ENCODE measurements around the gene TIMM44. TPM values are rescaled to one million over a fixed set of nuclear protein-coding genes. Genes with fewer than 3 reads are reported as not detected.

Gene TIMM44
- total and polyA plus RNA-seq, 7 donors, result 33.0 to 80.1 (median 72.4) TPM

- intact Hi-C loops (cut with DNase I), result no loop called here
- peaks cover 0 to 20% (median 19%) of the 10 kb centered on the region in 4 donors for H3K4me1 ChIP-seq
- no peak overlapping the region for H3K27ac ChIP-seq
- H3K9me3 ChIP-seq, result no peaks in the 10 kb centered on the region
- H3K4me3 ChIP-seq, result no peak overlapping the region
- no peaks in the 10 kb centered on the region for H3K27me3 ChIP-seq
- WGBS, 2 donors, result 93 to 97% methylated on average over 7 of the region's 7 CpGs
- DNase-seq, result no peak
- TF ChIP-seq CTCF (IDR thresholded peaks at IDR 0.05), result no peak
- TF ChIP-seq POLR2A (IDR thresholded peaks at IDR 0.05), result no peak
- no peak for TF ChIP-seq EP300 (IDR thresholded peaks at IDR 0.05)
- no peak for TF ChIP-seq POLR2AphosphoS5 (IDR thresholded peaks at IDR 0.05)
- H3K36me3 ChIP-seq, result peaks cover 10 to 89% (median 39%) of the 10 kb centered on the region in 4 donors
Observed at GRCh38 chr19:7975037-7975436, 31.6 kb upstream of the TIMM44 start.

DNA sequence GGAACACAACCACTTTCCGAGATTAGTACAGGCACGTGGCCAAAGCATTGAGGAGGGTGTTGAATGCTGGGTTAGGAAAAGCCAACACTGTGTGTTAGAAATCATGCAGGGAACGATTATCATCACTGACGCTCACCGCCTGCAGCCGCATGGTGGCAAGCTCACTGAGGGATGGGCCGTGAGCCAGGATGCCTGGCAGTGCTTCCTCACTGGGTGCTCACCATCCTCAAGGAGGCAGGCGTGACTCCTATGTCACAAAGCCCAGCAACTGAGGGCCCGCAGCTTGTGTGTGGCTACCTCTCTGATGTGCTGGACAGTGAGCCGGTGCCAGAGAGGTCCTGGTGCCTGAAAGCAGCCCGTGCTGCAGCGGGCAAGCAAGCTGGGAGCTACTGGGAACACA is 30.4 kb upstream of the TIMM44 start:
- H3K4me1 ChIP-seq, result peaks cover 0 to 14% (median 14%) of the 10 kb centered on the region in 4 donors
- H3K36me3 ChIP-seq, result peaks cover 4 to 89% (median 31%) of the 10 kb centered on the region in 4 donors
- intact Hi-C loops (cut with DNase I), result no loop called here
- no peaks in the 10 kb centered on the region for H3K9me3 ChIP-seq
- 96 to 97% methylated on average over 12 of the region's 12 CpGs for WGBS, 2 donors
- H3K27ac ChIP-seq, result no peak overlapping the region
- DNase-seq, result no peak
- H3K4me3 ChIP-seq, result no peak overlapping the region
- H3K27me3 ChIP-seq, result no peaks in the 10 kb centered on the region
- TF ChIP-seq EP300 (IDR thresholded peaks at IDR 0.05), result no peak

- Histone ChIP-seq H3K4me1 (no peaks in the 10 kb centered on the region), H3K36me3 (peaks cover 19 to 91% (median 40%) of the 10 kb centered on the region in 4 donors), H3K27ac (no peak overlapping the region), H3K9me3 (no peaks in the 10 kb centered on the region), H3K27me3 (no peaks in the 10 kb centered on the region), H3K4me3 (no peak overlapping the region)
- 90 to 93% methylated on average over 35 of the region's 35 CpGs for WGBS, 2 donors
- intact Hi-C loops (cut with DNase I), result no loop called here
- no peak for DNase-seq
- TF ChIP-seq POLR2A (IDR thresholded peaks at IDR 0.05), result no peak
- no peak for TF ChIP-seq POLR2AphosphoS5 (IDR thresholded peaks at IDR 0.05)
- no peak for TF ChIP-seq EP300 (IDR thresholded peaks at IDR 0.05)
- no peak for TF ChIP-seq CTCF (IDR thresholded peaks at IDR 0.05)
Observed at GRCh38 chr19:7971553-7972520, 28.4 kb upstream of the TIMM44 start.

DNA sequence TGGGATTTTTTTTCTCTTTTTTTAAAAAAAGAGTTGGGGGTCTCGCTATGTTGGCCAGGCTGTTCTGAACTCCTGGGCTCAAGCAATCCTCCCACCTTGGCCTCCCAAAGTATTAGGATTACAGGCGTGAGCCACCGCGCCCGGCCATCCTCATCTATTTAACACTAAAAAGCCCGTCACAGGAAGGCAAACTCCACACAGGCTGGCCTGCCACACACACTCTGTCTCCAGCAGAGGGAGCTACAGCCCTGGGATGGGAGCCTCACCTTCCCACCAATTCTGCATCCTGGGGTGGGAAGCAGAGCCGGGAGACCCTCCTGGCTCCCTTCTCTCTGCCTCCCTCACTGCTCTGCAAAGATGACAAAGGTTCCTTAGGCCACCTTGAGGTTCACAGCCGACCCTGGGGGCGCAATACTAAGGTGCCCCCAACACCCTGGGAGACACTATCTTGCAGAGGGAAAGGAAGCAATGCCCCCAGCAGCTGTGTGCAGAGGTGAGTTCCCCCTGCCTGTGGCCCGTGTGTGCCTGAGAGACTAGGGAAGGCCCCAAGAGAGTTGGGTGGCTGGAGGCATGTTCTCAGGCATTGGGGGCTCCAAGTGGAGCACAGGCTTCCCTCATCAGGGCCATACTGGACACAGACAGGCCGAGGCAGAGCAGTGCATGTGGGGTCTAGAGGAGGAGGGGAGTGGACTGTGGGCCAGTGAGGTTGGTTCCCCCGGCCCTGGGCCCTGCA is 27.4 kb upstream of the TIMM44 start:
- H3K27ac ChIP-seq, result no peak overlapping the region
- WGBS, 2 donors, result 75 to 78% methylated on average over 12 of the region's 12 CpGs
- peak; percentile 15 to 65 (median 32) for TF ChIP-seq CTCF (IDR thresholded peaks at IDR 0.05)
- no peak for TF ChIP-seq POLR2A (IDR thresholded peaks at IDR 0.05)
- TF ChIP-seq EP300 (IDR thresholded peaks at IDR 0.05), result no peak
- H3K9me3 ChIP-seq, result no peaks in the 10 kb centered on the region
- H3K4me3 ChIP-seq, result no peak overlapping the region
- intact Hi-C loops (cut with DNase I), result no loop called here
- H3K4me1 ChIP-seq, result no peaks in the 10 kb centered on the region
- no peaks in the 10 kb centered on the region for H3K27me3 ChIP-seq
- no peak for DNase-seq
- peaks cover 26 to 94% (median 48%) of the 10 kb centered on the region in 4 donors for H3K36me3 ChIP-seq

- TF ChIP-seq EP300 (IDR thresholded peaks at IDR 0.05), result no peak
- Histone ChIP-seq H3K9me3 (no peaks in the 10 kb centered on the region), H3K36me3 (peaks cover 33 to 97% (median 53%) of the 10 kb centered on the region in 4 donors), H3K4me3 (no peak overlapping the region), H3K4me1 (no peaks in the 10 kb centered on the region), H3K27me3 (no peaks in the 10 kb centered on the region), H3K27ac (no peak overlapping the region)
- DNase-seq, result no peak
- WGBS, 2 donors, result 95% methylated on average over 11 of the region's 11 CpGs
- intact Hi-C loops (cut with DNase I), result no loop called here
Observed at GRCh38 chr19:7969555-7969939, 26.1 kb upstream of the TIMM44 start.

All from sigmoid colon (tissue), 7 donors.